GM23248 (cell line): ENCODE results near the gene ACIN1.

Experiments
- EZH2 ChIP-seq: fragments of 200-600 bp; sonication (generic); IDR thresholded peaks from 2 replicates; pipeline ENCODE4 v1.6.1; 2018; ENCODE audit warnings: antibody characterized with exemption, mild to moderate bottlenecking; ENCODE audit not compliant: insufficient read depth, poor library complexity, severe bottlenecking
- EZH2phosphoT487 ChIP-seq: fragments of 200-600 bp; sonication (generic); IDR thresholded peaks from 2 replicates; pipeline ENCODE4 v1.6.1; 2018; ENCODE audit warnings: antibody characterized with exemption, moderate library complexity, mild to moderate bottlenecking, low read depth; ENCODE audit not compliant: insufficient read depth

GRCh38 chr14:23115039-23115731 lies 20.2 kb upstream of the ACIN1 start:
- no peak for TF ChIP-seq EZH2
- 0 out of 2 replicates have a peak, but pooled peaks have one; percentile 43 for TF ChIP-seq EZH2phosphoT487
